Hepatocyte (in vitro differentiated cells): Measurements from ENCODE around the gene NIPA2.

Source experiments
- EZH2 ChIP-seq: fragments of 200-600 bp; sonication (generic); IDR thresholded peaks from 2 replicates; pipeline ENCODE4 v1.6.1; 2016; ENCODE audit warnings: antibody characterized with exemption, mild to moderate bottlenecking, borderline replicate concordance
- EZH2phosphoT487 ChIP-seq: fragments of 200-600 bp; sonication (generic); IDR thresholded peaks from one replicate; pipeline ENCODE4 v1.6.1; 2018; ENCODE audit warnings: antibody characterized with exemption, mild to moderate bottlenecking, low read depth, moderate library complexity; ENCODE audit not compliant: unreplicated experiment, severe bottlenecking
- TF ChIP-seq, protein P1 (sequence below): fragments of 200-600 bp; sonication (generic); IDR thresholded peaks from 2 replicates; pipeline ENCODE4 v1.5.1; 2016; ENCODE audit warnings: antibody characterized with exemption, mild to moderate bottlenecking; ENCODE audit not compliant: poor library complexity

DNA sequence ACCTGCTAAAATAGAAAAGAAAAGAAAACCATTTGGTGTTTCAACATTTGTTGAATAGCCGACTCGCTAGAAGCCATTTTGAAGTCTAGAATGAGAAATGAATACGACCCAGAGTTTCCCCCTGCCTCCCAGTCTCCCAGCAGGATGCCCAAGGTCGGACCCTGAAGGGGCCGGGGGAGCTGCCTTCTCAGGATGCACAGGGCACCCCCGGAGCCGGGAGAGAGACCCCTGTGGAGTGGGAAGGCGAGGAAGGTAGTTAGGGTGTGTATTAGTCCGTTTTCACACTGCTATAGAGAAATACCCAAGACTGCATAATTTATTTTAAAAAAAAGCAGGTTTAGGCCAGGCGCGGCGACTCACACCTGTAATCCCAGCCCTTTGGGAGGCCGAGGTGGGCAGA, 44.7 kb downstream of the NIPA2 start:
- TF ChIP-seq EZH2 (no peak), EZH2phosphoT487 (no peak)
- TF ChIP-seq, protein P1, sequence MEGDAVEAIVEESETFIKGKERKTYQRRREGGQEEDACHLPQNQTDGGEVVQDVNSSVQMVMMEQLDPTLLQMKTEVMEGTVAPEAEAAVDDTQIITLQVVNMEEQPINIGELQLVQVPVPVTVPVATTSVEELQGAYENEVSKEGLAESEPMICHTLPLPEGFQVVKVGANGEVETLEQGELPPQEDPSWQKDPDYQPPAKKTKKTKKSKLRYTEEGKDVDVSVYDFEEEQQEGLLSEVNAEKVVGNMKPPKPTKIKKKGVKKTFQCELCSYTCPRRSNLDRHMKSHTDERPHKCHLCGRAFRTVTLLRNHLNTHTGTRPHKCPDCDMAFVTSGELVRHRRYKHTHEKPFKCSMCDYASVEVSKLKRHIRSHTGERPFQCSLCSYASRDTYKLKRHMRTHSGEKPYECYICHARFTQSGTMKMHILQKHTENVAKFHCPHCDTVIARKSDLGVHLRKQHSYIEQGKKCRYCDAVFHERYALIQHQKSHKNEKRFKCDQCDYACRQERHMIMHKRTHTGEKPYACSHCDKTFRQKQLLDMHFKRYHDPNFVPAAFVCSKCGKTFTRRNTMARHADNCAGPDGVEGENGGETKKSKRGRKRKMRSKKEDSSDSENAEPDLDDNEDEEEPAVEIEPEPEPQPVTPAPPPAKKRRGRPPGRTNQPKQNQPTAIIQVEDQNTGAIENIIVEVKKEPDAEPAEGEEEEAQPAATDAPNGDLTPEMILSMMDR = no peak
